Panc1 (cell line): ENCODE data around the gene MCF2L2.

Experiments
- POLR2AphosphoS5 ChIP-seq: IDR thresholded peaks from 2 replicates; pipeline ENCODE4 v1.6.1; 2012; ENCODE audit warnings: mild to moderate bottlenecking, low read depth, low read length, moderate library complexity
- SIN3A ChIP-seq: IDR thresholded peaks from 2 replicates; pipeline ENCODE4 v1.6.1; 2012; ENCODE audit warnings: low read depth, mild to moderate bottlenecking, low read length, moderate library complexity, borderline replicate concordance; ENCODE audit not compliant: insufficient read depth
- TF ChIP-seq, protein P1 (sequence below), 2 experiments: IDR thresholded peaks; 2 replicates each; pipeline ENCODE4 v1.6.1; 2011 to 2012; ENCODE audit warnings: low read depth in 2 of 2, control low read depth in 1 of 2, low read length in 1 of 2, mild to moderate bottlenecking in 1 of 2, moderate library complexity in 1 of 2; ENCODE audit not compliant: insufficient read depth in 1 of 2
- TF ChIP-seq, protein P2 (sequence below): fragments of 450-650 bp; IDR thresholded peaks from 2 replicates; pipeline ENCODE4 v1.5.1; 2017; ENCODE audit warnings: mild to moderate bottlenecking

DNA sequence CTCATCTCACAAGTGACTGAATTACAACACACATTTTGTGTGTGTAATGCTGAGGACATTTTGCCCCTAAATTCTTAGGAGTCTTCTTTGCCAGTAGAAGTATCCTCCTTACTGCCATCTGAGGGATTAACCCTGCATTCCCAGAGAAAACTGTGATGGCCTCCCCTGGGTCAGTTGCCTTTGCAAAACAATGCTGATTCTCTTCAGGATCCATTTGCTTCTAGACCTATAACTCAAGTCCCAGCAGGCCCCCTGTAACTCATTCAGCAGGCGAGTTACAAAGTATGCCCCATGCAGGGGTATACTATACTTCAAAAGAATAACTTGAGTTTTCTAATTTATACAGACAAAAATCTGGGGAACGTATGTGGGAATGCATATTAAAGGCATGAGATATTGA is 6.6 kb upstream of the MCF2L2 start:
- TF ChIP-seq, protein P1, sequence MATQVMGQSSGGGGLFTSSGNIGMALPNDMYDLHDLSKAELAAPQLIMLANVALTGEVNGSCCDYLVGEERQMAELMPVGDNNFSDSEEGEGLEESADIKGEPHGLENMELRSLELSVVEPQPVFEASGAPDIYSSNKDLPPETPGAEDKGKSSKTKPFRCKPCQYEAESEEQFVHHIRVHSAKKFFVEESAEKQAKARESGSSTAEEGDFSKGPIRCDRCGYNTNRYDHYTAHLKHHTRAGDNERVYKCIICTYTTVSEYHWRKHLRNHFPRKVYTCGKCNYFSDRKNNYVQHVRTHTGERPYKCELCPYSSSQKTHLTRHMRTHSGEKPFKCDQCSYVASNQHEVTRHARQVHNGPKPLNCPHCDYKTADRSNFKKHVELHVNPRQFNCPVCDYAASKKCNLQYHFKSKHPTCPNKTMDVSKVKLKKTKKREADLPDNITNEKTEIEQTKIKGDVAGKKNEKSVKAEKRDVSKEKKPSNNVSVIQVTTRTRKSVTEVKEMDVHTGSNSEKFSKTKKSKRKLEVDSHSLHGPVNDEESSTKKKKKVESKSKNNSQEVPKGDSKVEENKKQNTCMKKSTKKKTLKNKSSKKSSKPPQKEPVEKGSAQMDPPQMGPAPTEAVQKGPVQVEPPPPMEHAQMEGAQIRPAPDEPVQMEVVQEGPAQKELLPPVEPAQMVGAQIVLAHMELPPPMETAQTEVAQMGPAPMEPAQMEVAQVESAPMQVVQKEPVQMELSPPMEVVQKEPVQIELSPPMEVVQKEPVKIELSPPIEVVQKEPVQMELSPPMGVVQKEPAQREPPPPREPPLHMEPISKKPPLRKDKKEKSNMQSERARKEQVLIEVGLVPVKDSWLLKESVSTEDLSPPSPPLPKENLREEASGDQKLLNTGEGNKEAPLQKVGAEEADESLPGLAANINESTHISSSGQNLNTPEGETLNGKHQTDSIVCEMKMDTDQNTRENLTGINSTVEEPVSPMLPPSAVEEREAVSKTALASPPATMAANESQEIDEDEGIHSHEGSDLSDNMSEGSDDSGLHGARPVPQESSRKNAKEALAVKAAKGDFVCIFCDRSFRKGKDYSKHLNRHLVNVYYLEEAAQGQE (IDR thresholded peaks at IDR 0.05; ENCODE audit: insufficient read depth in 1 of 2, low read depth in 2 of 2, low read length in 1 of 2), result no peak
- TF ChIP-seq, protein P2, sequence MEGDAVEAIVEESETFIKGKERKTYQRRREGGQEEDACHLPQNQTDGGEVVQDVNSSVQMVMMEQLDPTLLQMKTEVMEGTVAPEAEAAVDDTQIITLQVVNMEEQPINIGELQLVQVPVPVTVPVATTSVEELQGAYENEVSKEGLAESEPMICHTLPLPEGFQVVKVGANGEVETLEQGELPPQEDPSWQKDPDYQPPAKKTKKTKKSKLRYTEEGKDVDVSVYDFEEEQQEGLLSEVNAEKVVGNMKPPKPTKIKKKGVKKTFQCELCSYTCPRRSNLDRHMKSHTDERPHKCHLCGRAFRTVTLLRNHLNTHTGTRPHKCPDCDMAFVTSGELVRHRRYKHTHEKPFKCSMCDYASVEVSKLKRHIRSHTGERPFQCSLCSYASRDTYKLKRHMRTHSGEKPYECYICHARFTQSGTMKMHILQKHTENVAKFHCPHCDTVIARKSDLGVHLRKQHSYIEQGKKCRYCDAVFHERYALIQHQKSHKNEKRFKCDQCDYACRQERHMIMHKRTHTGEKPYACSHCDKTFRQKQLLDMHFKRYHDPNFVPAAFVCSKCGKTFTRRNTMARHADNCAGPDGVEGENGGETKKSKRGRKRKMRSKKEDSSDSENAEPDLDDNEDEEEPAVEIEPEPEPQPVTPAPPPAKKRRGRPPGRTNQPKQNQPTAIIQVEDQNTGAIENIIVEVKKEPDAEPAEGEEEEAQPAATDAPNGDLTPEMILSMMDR, result no peak
- no peak for TF ChIP-seq POLR2AphosphoS5
- no peak for TF ChIP-seq SIN3A
